Mucosa of rectum (tissue), 2 donors: ENCODE data around the gene CADPS2.

Experiments
- H3K27ac ChIP-seq, 2 donors: one replicate each; pipeline ENCODE4 v1.7.0; 2013; ENCODE audit warnings: inconsistent platforms in 2 of 2, low read depth in 2 of 2, low read length in 2 of 2
- H3K27me3 ChIP-seq, 2 donors: one replicate each; pipeline ENCODE4 v1.7.0; 2013; ENCODE audit warnings: low read length in 2 of 2; ENCODE audit not compliant: control insufficient read depth in 2 of 2, insufficient read depth in 2 of 2
- H3K36me3 ChIP-seq, 2 donors: one replicate each; pipeline ENCODE4 v1.7.0; 2013; ENCODE audit warnings: low read length in 2 of 2; ENCODE audit not compliant: control insufficient read depth in 2 of 2, insufficient read depth in 2 of 2
- H3K4me1 ChIP-seq, 2 donors: one replicate each; pipeline ENCODE4 v1.7.0; 2013; ENCODE audit warnings: low read length in 2 of 2, mild to moderate bottlenecking in 1 of 2; ENCODE audit not compliant: control insufficient read depth in 2 of 2, insufficient read depth in 2 of 2
- H3K4me3 ChIP-seq, 2 donors: one replicate each; pipeline ENCODE4 v1.7.0; 2013; ENCODE audit warnings: low read length in 2 of 2
- H3K9ac ChIP-seq, 2 donors: one replicate each; pipeline ENCODE4 v1.7.0; 2013; ENCODE audit warnings: low read length in 2 of 2, low read depth in 1 of 2, mild to moderate bottlenecking in 1 of 2
- H3K9me3 ChIP-seq, 2 donors: one replicate each; pipeline ENCODE4 v1.7.0; 2013; ENCODE audit warnings: low read length in 2 of 2; ENCODE audit not compliant: control insufficient read depth in 2 of 2
- donor health status: healthy.
- donor health status: Normal muscosa, but diverticular disease.

CADPS2 gene

GRCh38 chr7:122316467-122317388, 569.5 kb downstream of the CADPS2 start:
- no peak overlapping the region for H3K27ac ChIP-seq
- H3K9ac ChIP-seq: no peak overlapping the region
- H3K36me3 ChIP-seq: no peaks in the 10 kb centered on the region
- H3K27me3 ChIP-seq: peaks cover 41 to 60% of the 10 kb centered on the region in 2 donors
- H3K4me3 ChIP-seq: peak overlapping the region in 1 of 2 donors; percentile 30
- no peaks in the 10 kb centered on the region for H3K9me3 ChIP-seq
- H3K4me1 ChIP-seq: peaks cover 0 to 2% of the 10 kb centered on the region in 2 donors

- H3K27me3 ChIP-seq: peaks cover 50 to 70% of the 10 kb centered on the region in 2 donors
- no peaks in the 10 kb centered on the region for H3K36me3 ChIP-seq
- H3K4me3 ChIP-seq: no peak overlapping the region
- H3K9ac ChIP-seq: no peak overlapping the region
- H3K27ac ChIP-seq: no peak overlapping the region
- no peaks in the 10 kb centered on the region for H3K9me3 ChIP-seq
- H3K4me1 ChIP-seq: peaks cover 0 to 2% of the 10 kb centered on the region in 2 donors
Measured at GRCh38 chr7:122315507-122316466, 570.5 kb downstream of the CADPS2 start.

- Histone ChIP-seq H3K36me3 (no peaks in the 10 kb centered on the region), H3K9me3 (no peaks in the 10 kb centered on the region), H3K4me1 (peaks cover 2 to 3% of the 10 kb centered on the region in 2 donors), H3K4me3 (no peak overlapping the region), H3K27ac (no peak overlapping the region), H3K9ac (no peak overlapping the region), H3K27me3 (peaks cover 61 to 83% of the 10 kb centered on the region in 2 donors)
Measured at GRCh38 chr7:122314284-122314683, 572.0 kb downstream of the CADPS2 start.

GRCh38 chr7:122312789-122313188, 573.5 kb downstream of the CADPS2 start:
- H3K9me3 ChIP-seq: no peaks in the 10 kb centered on the region
- H3K27ac ChIP-seq: no peak overlapping the region
- H3K27me3 ChIP-seq: peaks cover 73 to 96% of the 10 kb centered on the region in 2 donors
- H3K4me3 ChIP-seq: no peak overlapping the region
- no peak overlapping the region for H3K9ac ChIP-seq
- peaks cover 2 to 3% of the 10 kb centered on the region in 2 donors for H3K4me1 ChIP-seq
- no peaks in the 10 kb centered on the region for H3K36me3 ChIP-seq

- H3K4me1 ChIP-seq: peaks cover under 1 to 3% of the 10 kb centered on the region in 2 donors
- H3K27ac ChIP-seq: no peak overlapping the region
- H3K4me3 ChIP-seq: no peak overlapping the region
- peaks cover 71 to 96% of the 10 kb centered on the region in 2 donors for H3K27me3 ChIP-seq
- H3K9me3 ChIP-seq: no peaks in the 10 kb centered on the region
- H3K36me3 ChIP-seq: no peaks in the 10 kb centered on the region
- H3K9ac ChIP-seq: no peak overlapping the region
Measured at GRCh38 chr7:122311734-122312450, 574.4 kb downstream of the CADPS2 start.

GRCh38 chr7:122311050-122311700, 575.1 kb downstream of the CADPS2 start:
- Histone ChIP-seq H3K4me3 (no peak overlapping the region), H3K9ac (no peak overlapping the region), H3K27ac (no peak overlapping the region), H3K4me1 (peaks cover 0 to 3% of the 10 kb centered on the region in 2 donors), H3K27me3 (peaks cover 75 to 97% of the 10 kb centered on the region in 2 donors), H3K9me3 (no peaks in the 10 kb centered on the region), H3K36me3 (no peaks in the 10 kb centered on the region)

- Histone ChIP-seq H3K27me3 (peaks cover 72 to 96% of the 10 kb centered on the region in 2 donors), H3K4me3 (peak overlapping the region; percentile 44), H3K27ac (no peak overlapping the region), H3K36me3 (no peaks in the 10 kb centered on the region), H3K9ac (no peak overlapping the region), H3K4me1 (peaks cover 3 to 4% of the 10 kb centered on the region in 2 donors), H3K9me3 (no peaks in the 10 kb centered on the region)
Measured at GRCh38 chr7:122310119-122311021, 575.9 kb downstream of the CADPS2 start.

- Histone ChIP-seq H3K9ac (no peak overlapping the region), H3K27ac (no peak overlapping the region), H3K27me3 (peaks cover 66 to 93% of the 10 kb centered on the region in 2 donors), H3K9me3 (no peaks in the 10 kb centered on the region), H3K36me3 (no peaks in the 10 kb centered on the region), H3K4me1 (peaks cover 3 to 9% of the 10 kb centered on the region in 2 donors), H3K4me3 (no peak overlapping the region)
Measured at GRCh38 chr7:122309421-122309820, 576.8 kb downstream of the CADPS2 start.
